Measurements from ENCODE around the gene LSAMP.

- TF ChIP-seq CTCF (IDR thresholded peaks at IDR 0.05) (no peak), POLR2AphosphoS5 (IDR thresholded peaks at IDR 0.05) (no peak), POLR2A (IDR thresholded peaks at IDR 0.05) (no peak)
Observed at GRCh38 chr3:115845986-115846385, 599.3 kb downstream of the LSAMP start.

Data from sigmoid colon (tissue), 4 donors.